ENCODE data around the gene TOMM7. TPM values are rescaled to one million over a fixed set of nuclear protein-coding genes. Genes with fewer than 3 reads are reported as not detected.

Gene TOMM7
- total RNA-seq, 2 experiments from 2014 or later, result 189 to 195 TPM

GRCh38 chr7:22867003-22867402 is 44.4 kb upstream of the TOMM7 start:
- H3K36me3 ChIP-seq (ENCODE audit: insufficient read depth, low read length), result peaks cover 22% of the 10 kb centered on the region
- peaks cover 14% of the 10 kb centered on the region for H3K4me1 ChIP-seq (ENCODE audit: insufficient read depth, low read length, poor library complexity, severe bottlenecking)
- H2AFZ ChIP-seq (ENCODE audit: low read length), result no peak overlapping the region
- no peaks in the 10 kb centered on the region for H4K20me1 ChIP-seq (ENCODE audit: insufficient read depth, low read length)
- no peak for DNase-seq (ENCODE audit: low spot score)
- POLR2A ChIA-PET, result interaction anchor here (0.5 to 1.5 kb wide), 7 partner anchors 9 to 136 kb away, joined by 3 to 8 read pairs (median 3); no protein-coding TSS in a partner anchor
- no peak overlapping the region for H3K4me3 ChIP-seq (ENCODE audit: low read depth, low read length, poor library complexity, severe bottlenecking)
- TF ChIP-seq CTCF (conservative IDR thresholded peaks at IDR 0.05; ENCODE audit: low read length) (no peak), EZH2phosphoT487 (IDR thresholded peaks at IDR 0.05; ENCODE audit: borderline replicate concordance, low read depth, low read length) (no peak)
- no peak overlapping the region for H3K27ac ChIP-seq (ENCODE audit: low read depth, low read length, poor library complexity, severe bottlenecking)
- H3K4me2 ChIP-seq (ENCODE audit: low read length), result no peak overlapping the region
- H3K79me2 ChIP-seq (ENCODE audit: insufficient read depth, low read depth, low read length), result no peaks in the 10 kb centered on the region
- no TSS peak for BruUV-seq (replicated peaks)
- H3K9me2 ChIP-seq (ENCODE audit: insufficient read depth, low read length), result no peaks in the 10 kb centered on the region
- H3K9me3 ChIP-seq (ENCODE audit: low read length), result no peaks in the 10 kb centered on the region
- CTCF ChIA-PET (ENCODE audit: unreplicated experiment), result no interaction called here
- intact Hi-C loops (cut with micrococcal nuclease; ENCODE audit: unreplicated experiment), result no loop called here

- CTCF ChIA-PET (ENCODE audit: unreplicated experiment), result no interaction called here
- POLR2A ChIA-PET, result no interaction called here
- BruUV-seq (replicated peaks), result no TSS peak
Measured at GRCh38 chr7:22865602-22865960, 42.9 kb upstream of the TOMM7 start.

More at GRCh38 chr7:22865602-22865960, 42.9 kb upstream of the TOMM7 start:
- intact Hi-C loops (cut with micrococcal nuclease; ENCODE audit: unreplicated experiment), result no loop called here
- Histone ChIP-seq H4K20me1 (ENCODE audit: insufficient read depth, low read length) (no peaks in the 10 kb centered on the region), H3K9me2 (ENCODE audit: insufficient read depth, low read length) (no peaks in the 10 kb centered on the region), H3K36me3 (ENCODE audit: insufficient read depth, low read length) (peaks cover 33% of the 10 kb centered on the region), H3K79me2 (ENCODE audit: insufficient read depth, low read depth, low read length) (no peaks in the 10 kb centered on the region), H2AFZ (ENCODE audit: low read length) (no peak overlapping the region), H3K9me3 (ENCODE audit: low read length) (no peaks in the 10 kb centered on the region), H3K4me3 (ENCODE audit: low read depth, low read length, poor library complexity, severe bottlenecking) (no peak overlapping the region), H3K27ac (ENCODE audit: low read depth, low read length, poor library complexity, severe bottlenecking) (no peak overlapping the region), H3K4me2 (ENCODE audit: low read length) (no peak overlapping the region), H3K4me1 (ENCODE audit: insufficient read depth, low read length, poor library complexity, severe bottlenecking) (peaks cover 14% of the 10 kb centered on the region)
- TF ChIP-seq CTCF (conservative IDR thresholded peaks at IDR 0.05; ENCODE audit: low read length) (no peak), EZH2phosphoT487 (IDR thresholded peaks at IDR 0.05; ENCODE audit: borderline replicate concordance, low read depth, low read length) (no peak)
- DNase-seq (ENCODE audit: low spot score), result no peak
